ENCODE measurements around the gene CRABP2. TPM values are rescaled to one million over a fixed set of nuclear protein-coding genes. Genes with fewer than 3 reads are reported as not detected.
A peak's percentile ranks its signal among the peaks of the same experiment; 100 is the strongest.

The CRABP2 gene
- total RNA-seq, 2 donors from 2014 or later: 0.99 to 3.6 TPM

DNA sequence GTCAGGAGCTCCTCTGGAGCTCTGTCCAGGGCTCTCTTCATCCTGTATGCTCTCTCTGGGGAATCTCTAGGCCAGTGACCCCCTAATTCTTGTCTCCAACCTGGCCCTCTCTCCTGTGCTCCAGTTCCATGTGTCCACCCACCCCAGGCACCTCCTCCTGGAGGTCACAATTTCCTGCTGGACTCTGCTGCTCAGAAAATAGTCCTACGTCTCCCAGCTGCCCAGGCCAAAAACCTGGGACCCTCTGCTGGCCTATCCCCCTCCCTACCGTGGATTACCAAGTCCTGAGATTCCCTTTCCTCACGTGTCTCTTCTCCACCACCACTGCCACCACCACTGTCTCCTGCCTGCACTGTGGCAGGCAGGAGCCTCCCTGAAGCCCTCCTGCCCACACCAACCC lies 39.8 kb downstream of the CRABP2 start:
- ATAC-seq: no peak
- H3K4me1 ChIP-seq: peaks cover 32% of the 10 kb centered on the region

DNA sequence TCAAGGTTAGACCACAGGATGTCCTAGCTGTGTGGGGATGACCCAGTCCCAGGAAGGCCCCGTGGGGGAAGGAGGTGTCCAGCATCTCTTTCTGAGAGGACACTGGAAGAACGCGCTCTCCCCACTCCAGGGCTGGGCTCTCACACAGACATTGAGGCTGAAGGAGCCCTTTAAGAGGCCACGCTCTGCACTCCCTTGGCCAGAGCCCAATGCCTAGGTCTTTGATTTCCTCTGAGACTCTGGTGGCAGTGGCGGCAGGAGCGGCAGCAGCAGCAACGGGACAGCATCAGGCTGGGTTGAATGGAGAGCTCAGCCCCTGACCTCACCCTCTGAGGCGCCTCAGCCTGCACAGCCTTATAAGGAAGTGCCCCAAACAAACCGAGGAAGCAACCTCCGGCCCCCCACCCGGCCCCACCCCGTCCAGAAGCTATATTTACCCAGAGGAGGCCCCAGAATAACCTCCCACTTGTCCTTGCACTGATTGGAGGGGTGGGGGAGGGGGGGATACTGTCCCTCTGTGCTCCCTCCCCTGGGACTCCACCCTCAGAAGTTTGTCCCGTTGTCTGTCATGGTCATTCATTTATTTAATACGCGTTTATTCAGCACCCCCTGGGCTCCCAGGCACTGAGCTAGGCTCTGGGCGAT lies 40.5 kb downstream of the CRABP2 start:
- 29 to 40% methylated on average over 9 to 16 of the region's 16 CpGs for WGBS, 2 donors
- Histone ChIP-seq H3K4me1 (peaks cover 39% of the 10 kb centered on the region), H3K27me3 (no peaks in the 10 kb centered on the region), H3K36me3 (replicated peaks in 1 of 2; ENCODE audit: insufficient read depth in 1 of 2, low read depth in 2 of 2) (no peaks in the 10 kb centered on the region), H3K27ac (peak overlapping the region in 1 of 4 donors; percentile 28), H3K9me3 (no peaks in the 10 kb centered on the region), H3K4me3 (no peak overlapping the region)
- DNase-seq (peak in 1 of 4 donors; percentile 18), ATAC-seq (no peak)
- TF ChIP-seq, protein P1, sequence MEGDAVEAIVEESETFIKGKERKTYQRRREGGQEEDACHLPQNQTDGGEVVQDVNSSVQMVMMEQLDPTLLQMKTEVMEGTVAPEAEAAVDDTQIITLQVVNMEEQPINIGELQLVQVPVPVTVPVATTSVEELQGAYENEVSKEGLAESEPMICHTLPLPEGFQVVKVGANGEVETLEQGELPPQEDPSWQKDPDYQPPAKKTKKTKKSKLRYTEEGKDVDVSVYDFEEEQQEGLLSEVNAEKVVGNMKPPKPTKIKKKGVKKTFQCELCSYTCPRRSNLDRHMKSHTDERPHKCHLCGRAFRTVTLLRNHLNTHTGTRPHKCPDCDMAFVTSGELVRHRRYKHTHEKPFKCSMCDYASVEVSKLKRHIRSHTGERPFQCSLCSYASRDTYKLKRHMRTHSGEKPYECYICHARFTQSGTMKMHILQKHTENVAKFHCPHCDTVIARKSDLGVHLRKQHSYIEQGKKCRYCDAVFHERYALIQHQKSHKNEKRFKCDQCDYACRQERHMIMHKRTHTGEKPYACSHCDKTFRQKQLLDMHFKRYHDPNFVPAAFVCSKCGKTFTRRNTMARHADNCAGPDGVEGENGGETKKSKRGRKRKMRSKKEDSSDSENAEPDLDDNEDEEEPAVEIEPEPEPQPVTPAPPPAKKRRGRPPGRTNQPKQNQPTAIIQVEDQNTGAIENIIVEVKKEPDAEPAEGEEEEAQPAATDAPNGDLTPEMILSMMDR (IDR thresholded peaks at IDR 0.05): no peak
- no peak for TF ChIP-seq POLR2A (IDR thresholded peaks at IDR 0.05)
- intact Hi-C loops (cut with DNase I): no loop called here

More for the DNA sequence above, 39.8 kb downstream of the CRABP2 start:
- intact Hi-C loops (cut with DNase I): no loop called here
- Histone ChIP-seq H3K27me3 (no peaks in the 10 kb centered on the region), H3K36me3 (replicated peaks in 1 of 2; ENCODE audit: insufficient read depth in 1 of 2, low read depth in 2 of 2) (no peaks in the 10 kb centered on the region), H3K27ac (no peak overlapping the region), H3K9me3 (no peaks in the 10 kb centered on the region), H3K4me3 (no peak overlapping the region)
- no peak for DNase-seq
- TF ChIP-seq, protein P1 (IDR thresholded peaks at IDR 0.05): no peak
- no peak for TF ChIP-seq POLR2A (IDR thresholded peaks at IDR 0.05)
- WGBS, 2 donors: 35 to 43% methylated on average over 3 of the region's 3 CpGs

DNA sequence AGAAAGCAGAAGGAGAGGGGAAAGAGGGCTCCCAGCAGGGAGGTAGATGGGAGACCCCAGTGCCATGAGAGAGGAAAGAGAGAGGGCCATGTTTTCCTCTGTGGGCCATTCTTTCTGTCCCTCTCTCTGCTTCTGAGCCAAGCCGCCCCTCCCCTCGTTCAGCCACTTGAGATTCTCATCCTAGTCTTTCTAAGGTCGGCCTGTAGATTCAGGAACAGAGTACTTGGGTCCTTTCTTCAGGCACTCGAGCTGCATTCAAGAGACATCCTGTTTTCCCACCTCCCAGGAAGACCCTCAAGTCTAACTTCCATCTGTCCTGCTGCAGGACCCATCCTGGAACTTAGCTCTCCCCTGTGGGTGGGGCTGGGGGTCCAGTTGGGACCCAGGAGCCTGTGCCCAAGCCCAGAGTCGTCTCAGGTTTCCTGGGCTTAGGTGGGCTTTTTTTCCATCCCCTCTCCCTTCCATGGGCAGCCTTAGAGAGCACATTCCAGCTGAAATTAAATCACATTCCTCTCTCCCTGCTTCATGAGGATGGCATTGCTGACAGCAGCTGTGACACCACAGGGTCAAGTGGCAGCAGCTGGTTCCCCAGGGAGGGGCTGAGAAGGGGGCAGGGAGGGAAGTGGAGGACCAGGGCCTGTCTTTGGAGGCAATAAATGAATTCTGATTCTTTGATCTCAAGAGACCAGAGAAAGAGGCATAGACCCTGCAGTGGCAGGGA lies 41.2 kb downstream of the CRABP2 start:
- H3K27me3 ChIP-seq: no peaks in the 10 kb centered on the region
- TF ChIP-seq POLR2A (IDR thresholded peaks at IDR 0.05): no peak
- TF ChIP-seq, protein P1 (IDR thresholded peaks at IDR 0.05): no peak
- ATAC-seq (no peak), DNase-seq (no peak)
- H3K4me1 ChIP-seq: peaks cover 45% of the 10 kb centered on the region
- no peaks in the 10 kb centered on the region for H3K9me3 ChIP-seq
- H3K36me3 ChIP-seq (replicated peaks in 1 of 2; ENCODE audit: insufficient read depth in 1 of 2, low read depth in 2 of 2): no peaks in the 10 kb centered on the region
- peak overlapping the region in 1 of 4 donors; percentile 28 for H3K27ac ChIP-seq
- intact Hi-C loops (cut with DNase I): no loop called here
- H3K4me3 ChIP-seq: no peak overlapping the region
- WGBS, 2 donors: 40 to 45% methylated on average over 5 of the region's 5 CpGs

DNA sequence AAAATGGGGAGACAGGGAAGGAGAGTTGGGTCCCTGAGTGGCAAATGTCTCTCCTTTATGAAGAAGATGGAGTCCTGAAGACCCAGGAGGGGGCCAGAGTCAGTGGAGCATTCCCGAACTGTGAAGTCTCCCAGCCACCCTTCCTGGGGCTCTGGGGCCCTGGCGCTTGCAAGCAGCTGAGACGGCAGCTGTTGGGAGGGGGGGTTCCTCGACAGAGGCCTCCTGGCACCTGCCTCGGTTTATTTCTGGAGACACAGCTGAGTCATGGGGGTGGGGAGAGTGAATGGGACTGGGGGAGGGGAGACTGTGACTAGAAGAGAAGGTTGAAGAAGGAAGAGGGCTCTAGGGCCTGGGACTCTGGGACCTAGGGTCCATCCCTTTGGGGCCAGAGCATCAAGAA lies 42.2 kb downstream of the CRABP2 start:
- ATAC-seq: no peak
- no peak for DNase-seq
- H3K27ac ChIP-seq: no peak overlapping the region
- intact Hi-C loops (cut with DNase I): no loop called here
- H3K36me3 ChIP-seq (replicated peaks in 1 of 2; ENCODE audit: insufficient read depth in 1 of 2, low read depth in 2 of 2): no peaks in the 10 kb centered on the region
- 36 to 48% methylated on average over 5 of the region's 5 CpGs for WGBS, 2 donors
- H3K27me3 ChIP-seq: peaks cover 0 to 1% of the 10 kb centered on the region in 2 donors
- no peak for TF ChIP-seq POLR2A (IDR thresholded peaks at IDR 0.05)
- TF ChIP-seq, protein P1 (IDR thresholded peaks at IDR 0.05): no peak
- peaks cover 47% of the 10 kb centered on the region for H3K4me1 ChIP-seq
- H3K9me3 ChIP-seq: no peaks in the 10 kb centered on the region
- H3K4me3 ChIP-seq: no peak overlapping the region

DNA sequence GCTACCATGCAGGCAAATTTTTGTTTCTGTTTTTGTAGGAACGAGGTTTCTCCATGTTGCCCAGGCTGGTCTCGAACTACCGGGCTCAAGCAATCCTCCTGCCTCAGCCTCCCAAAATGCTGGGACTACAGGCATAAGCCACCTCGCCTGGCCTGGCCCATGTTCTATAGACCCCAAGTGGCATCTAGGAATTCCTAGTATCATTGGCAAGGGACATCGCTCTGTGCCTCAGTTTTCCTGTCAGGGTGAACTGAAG lies 42.7 kb downstream of the CRABP2 start:
- H3K36me3 ChIP-seq (replicated peaks in 1 of 2; ENCODE audit: insufficient read depth in 1 of 2, low read depth in 2 of 2): no peaks in the 10 kb centered on the region
- ATAC-seq: no peak
- no peaks in the 10 kb centered on the region for H3K9me3 ChIP-seq
- H3K4me1 ChIP-seq: peaks cover 50% of the 10 kb centered on the region
- WGBS, 2 donors: 73 to 89% methylated on average over 5 of the region's 5 CpGs
- peaks cover 0 to 6% of the 10 kb centered on the region in 2 donors for H3K27me3 ChIP-seq
- intact Hi-C loops (cut with DNase I): no loop called here
- H3K4me3 ChIP-seq: no peak overlapping the region
- DNase-seq: no peak
- H3K27ac ChIP-seq: no peak overlapping the region
- TF ChIP-seq POLR2A (IDR thresholded peaks at IDR 0.05): no peak
- TF ChIP-seq, protein P1 (IDR thresholded peaks at IDR 0.05): no peak

All from body of pancreas (tissue), 4 donors.